ENCODE results near the gene PTPN18.

GRCh38 chr2:130318906-130319305, 37.0 kb upstream of the PTPN18 start:
- TF ChIP-seq SP1 (IDR thresholded peaks at IDR 0.05) (no peak), SUZ12 (IDR thresholded peaks at IDR 0.05) (no peak), TARDBP (IDR thresholded peaks at IDR 0.05) (no peak), ZNF384 (IDR thresholded peaks at IDR 0.05) (no peak), ELF4 (IDR thresholded peaks at IDR 0.05) (no peak), FOXM1 (IDR thresholded peaks at IDR 0.05; ENCODE audit: borderline replicate concordance) (no peak), FOXK2 (IDR thresholded peaks at IDR 0.05) (no peak), L3MBTL2 (conservative IDR thresholded peaks at IDR 0.05) (no peak), NFRKB (IDR thresholded peaks at IDR 0.05) (no peak), BHLHE40 (IDR thresholded peaks at IDR 0.05; ENCODE audit: borderline replicate concordance) (no peak)

Data from HEK293T (cell line).